Stimulated activated CD8-positive, alpha-beta memory T cell treated with anti-CD3 and anti-CD28 coated beads, Interleukin-15, amount 100 ng/mL, for 48 hours (primary cell): ENCODE results near the gene CDC42EP3.
A peak's percentile ranks its signal among the peaks of the same experiment; 100 is the strongest.

ENCODE experiments used
- DNase-seq, 2 donors: peaks; one replicate each; pipeline ENCODE4 v3.0.0-alpha.2; 2020; ENCODE audit warnings: low read depth in 2 of 2

Gene CDC42EP3

GRCh38 chr2:37636381-37637066, 34.9 kb downstream of the CDC42EP3 start:
- DNase-seq = no peak

GRCh38 chr2:37635504-37636380, 35.7 kb downstream of the CDC42EP3 start:
- DNase-seq = peak; percentile 56 to 61

GRCh38 chr2:37634914-37635503, 36.4 kb downstream of the CDC42EP3 start:
- peak in 1 of 2 donors; percentile 15 for DNase-seq

GRCh38 chr2:37633845-37634244, 37.6 kb downstream of the CDC42EP3 start:
- no peak for DNase-seq

GRCh38 chr2:37633234-37633633, 38.2 kb downstream of the CDC42EP3 start:
- no peak for DNase-seq

- DNase-seq = no peak
Measured at GRCh38 chr2:37632310-37632709, 39.1 kb downstream of the CDC42EP3 start.

GRCh38 chr2:37631698-37632097, 39.7 kb downstream of the CDC42EP3 start:
- no peak for DNase-seq

GRCh38 chr2:37631292-37631691, 40.1 kb downstream of the CDC42EP3 start:
- no peak for DNase-seq

GRCh38 chr2:37630776-37631175, 40.7 kb downstream of the CDC42EP3 start:
- DNase-seq = no peak

- no peak for DNase-seq
Measured at GRCh38 chr2:37630301-37630700, 41.1 kb downstream of the CDC42EP3 start.

GRCh38 chr2:37629529-37629928, 41.9 kb downstream of the CDC42EP3 start:
- no peak for DNase-seq

- no peak for DNase-seq
Measured at GRCh38 chr2:37627710-37628109, 43.7 kb downstream of the CDC42EP3 start.

GRCh38 chr2:37625796-37626571, 45.5 kb downstream of the CDC42EP3 start:
- DNase-seq = peak; percentile 30 to 37

GRCh38 chr2:37625156-37625555, 46.3 kb downstream of the CDC42EP3 start:
- no peak for DNase-seq

- DNase-seq = no peak
Measured at GRCh38 chr2:37623971-37624900, 47.2 kb downstream of the CDC42EP3 start.

- no peak for DNase-seq
Measured at GRCh38 chr2:37623406-37623805, 48.0 kb downstream of the CDC42EP3 start.

- DNase-seq = no peak
Measured at GRCh38 chr2:37622450-37623100, 48.9 kb downstream of the CDC42EP3 start.

- no peak for DNase-seq
Measured at GRCh38 chr2:37621199-37621598, 50.2 kb downstream of the CDC42EP3 start.

GRCh38 chr2:37619959-37620300, 51.5 kb downstream of the CDC42EP3 start:
- DNase-seq = no peak

GRCh38 chr2:37619230-37619958, 52.0 kb downstream of the CDC42EP3 start:
- no peak for DNase-seq
